PFSK-1 (cell line): ENCODE data around the gene ZSCAN4.

ENCODE experiments used
- FOXP2 ChIP-seq: optimal IDR thresholded peaks from 2 replicates; pipeline ENCODE3; 2011; ENCODE audit warnings: borderline replicate concordance, control low read depth, inconsistent platforms; ENCODE audit not compliant: insufficient read depth; ENCODE audit errors: extremely low read length, extremely low read depth
- POLR2AphosphoS5 ChIP-seq: IDR thresholded peaks from 2 replicates; pipeline ENCODE4 v1.6.1; 2012; ENCODE audit warnings: low read depth, mild to moderate bottlenecking, control low read depth, low read length, moderate library complexity
- REST ChIP-seq, 2 experiments: IDR thresholded peaks; 2 replicates each; pipeline versions ENCODE4 v1.6.1 to v1.8.0; 2011 to 2012; ENCODE audit warnings: low read depth in 2 of 2, low read length in 2 of 2, control low read depth in 1 of 2, inconsistent platforms in 1 of 2, mild to moderate bottlenecking in 1 of 2, moderate library complexity in 1 of 2; ENCODE audit not compliant: insufficient read depth in 1 of 2
- SIN3A ChIP-seq: IDR thresholded peaks from 2 replicates; pipeline ENCODE4 v1.6.1; 2012; ENCODE audit warnings: mild to moderate bottlenecking, low read length, moderate library complexity, borderline replicate concordance; ENCODE audit not compliant: insufficient read depth
- TAF1 ChIP-seq: IDR thresholded peaks from 2 replicates; pipeline ENCODE4 v1.6.1; 2012; ENCODE audit warnings: low read length, control low read depth, borderline replicate concordance; ENCODE audit not compliant: insufficient read depth

ZSCAN4 gene

GRCh38 chr19:57667228-57667627 lies 1.5 kb upstream of the ZSCAN4 start:
- TF ChIP-seq REST (IDR thresholded peaks at IDR 0.05; ENCODE audit: insufficient read depth in 1 of 2, low read depth in 2 of 2, low read length in 2 of 2) (peak; percentile 35 to 89; a peak in 3 of 4 replicates), FOXP2 (no peak)

DNA sequence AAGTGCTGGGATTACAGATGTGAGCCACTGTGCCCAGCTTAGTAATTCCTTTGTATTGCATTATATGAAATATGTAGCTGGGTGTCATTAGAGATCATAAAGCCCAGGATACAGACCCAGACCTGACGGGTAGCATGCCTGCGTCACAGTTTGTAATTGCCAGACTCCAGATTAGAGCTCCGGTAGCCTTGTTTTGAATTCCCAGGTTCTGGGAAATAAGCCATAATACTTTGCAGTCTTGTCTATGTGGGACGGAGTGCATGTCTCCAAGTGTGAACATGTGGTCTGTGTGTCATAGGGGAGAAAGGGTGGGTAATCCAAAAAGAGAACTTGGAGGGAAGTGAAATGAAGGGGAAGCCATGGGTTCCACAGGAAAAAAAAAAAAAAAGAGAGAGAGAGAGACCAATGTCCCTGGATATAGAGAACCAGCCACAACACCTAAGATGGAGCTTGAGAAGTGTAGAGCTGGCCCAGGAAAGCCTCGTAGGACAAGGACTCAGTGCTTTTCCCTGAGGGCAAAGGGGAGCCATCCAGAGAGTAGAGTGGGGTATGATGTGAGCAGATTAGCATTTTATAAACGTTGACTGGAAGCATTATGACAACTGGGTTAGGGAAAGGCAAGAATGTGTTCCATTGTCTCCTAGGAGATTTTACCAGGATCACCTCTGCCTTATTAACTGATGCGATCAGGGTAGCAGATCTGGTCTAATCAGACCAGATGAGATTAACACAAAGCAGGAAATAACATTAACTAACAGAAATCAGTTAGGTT lies 2.6 kb downstream of the ZSCAN4 start:
- no peak for TF ChIP-seq SIN3A
- TF ChIP-seq TAF1 = no peak
- TF ChIP-seq POLR2AphosphoS5 = no peak
- no peak for TF ChIP-seq FOXP2
- no peak for TF ChIP-seq REST (IDR thresholded peaks at IDR 0.05; ENCODE audit: insufficient read depth in 1 of 2, low read depth in 2 of 2, low read length in 2 of 2)

DNA sequence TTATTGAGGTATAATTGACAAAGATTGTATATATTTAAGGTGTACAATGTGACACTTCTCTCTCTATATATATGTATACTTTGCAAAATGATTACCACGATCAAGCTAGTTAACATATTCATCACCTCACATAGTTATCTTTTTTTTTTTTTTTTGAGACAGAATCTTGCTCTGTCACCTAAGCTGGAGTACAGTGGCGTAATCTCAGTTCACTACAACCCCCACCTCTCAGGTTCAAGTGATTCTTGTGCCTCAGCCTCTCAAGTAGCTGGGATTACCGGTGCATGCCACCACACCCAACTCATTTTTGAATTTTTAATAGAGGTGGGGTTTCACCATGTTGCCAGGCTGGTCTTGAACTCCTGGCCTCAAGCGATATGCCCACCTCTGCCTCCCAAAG lies 3.7 kb downstream of the ZSCAN4 start:
- TF ChIP-seq FOXP2 = no peak
- no peak for TF ChIP-seq REST (IDR thresholded peaks at IDR 0.05; ENCODE audit: insufficient read depth in 1 of 2, low read depth in 2 of 2, low read length in 2 of 2)
- no peak for TF ChIP-seq TAF1
- TF ChIP-seq SIN3A = no peak
- TF ChIP-seq POLR2AphosphoS5 = no peak

GRCh38 chr19:57675881-57676280 lies 7.1 kb downstream of the ZSCAN4 start:
- TF ChIP-seq POLR2AphosphoS5 (no peak), TAF1 (no peak), SIN3A (no peak), FOXP2 (no peak), REST (IDR thresholded peaks at IDR 0.05; ENCODE audit: insufficient read depth in 1 of 2, low read depth in 2 of 2, low read length in 2 of 2) (no peak)
